GM12891 (cell line): Measurements from ENCODE around the gene TRNT1.

Experiments
- POLR2A ChIP-seq: IDR thresholded peaks from 2 replicates; pipeline ENCODE4 v1.6.1; 2011; ENCODE audit warnings: low read depth, low read length, control low read depth
- POLR2AphosphoS5 ChIP-seq: IDR thresholded peaks from 2 replicates; pipeline ENCODE4 v1.6.1; 2011; ENCODE audit warnings: low read depth, low read length, control low read depth
- TAF1 ChIP-seq: IDR thresholded peaks from 2 replicates; pipeline ENCODE4 v1.6.1; 2011; ENCODE audit warnings: low read depth, low read length, control low read depth

GRCh38 chr3:3097958-3098357 lies 28.8 kb upstream of the TRNT1 start:
- TF ChIP-seq POLR2AphosphoS5: no peak
- TF ChIP-seq POLR2A: no peak
- TF ChIP-seq TAF1: no peak
